Mesendoderm (in vitro differentiated cells): ENCODE measurements around the gene OR2F1. TPM values are rescaled to one million over a fixed set of nuclear protein-coding genes. Genes with fewer than 3 reads are reported as not detected.

Source experiments
- DNase-seq: peaks from one replicate; pipeline ENCODE4 v3.0.0; 2013
- H2AK5ac ChIP-seq: 2 replicates; pipeline ENCODE4 v1.6.1; 2013; ENCODE audit warnings: low read length, inconsistent platforms
- H2BK120ac ChIP-seq: 2 replicates; pipeline ENCODE4 v1.6.1; 2013; ENCODE audit warnings: low read depth, mild to moderate bottlenecking, low read length, moderate library complexity, mixed read lengths
- H2BK15ac ChIP-seq: replicated peaks from 2 replicates; pipeline ENCODE4 v1.6.1; 2013; ENCODE audit warnings: low read depth, mild to moderate bottlenecking, moderate library complexity
- H2BK5ac ChIP-seq: 2 replicates; pipeline ENCODE4 v1.6.1; 2013; ENCODE audit warnings: low read length, inconsistent platforms
- H3K18ac ChIP-seq: 2 replicates; pipeline ENCODE4 v1.6.1; 2013; ENCODE audit warnings: mild to moderate bottlenecking, low read length, mixed read lengths
- H3K23ac ChIP-seq: one replicate; pipeline ENCODE4 v1.6.1; 2013; ENCODE audit warnings: low read length
- H3K27ac ChIP-seq: 2 replicates; pipeline ENCODE4 v1.5.1; 2013; ENCODE audit warnings: low read depth, mild to moderate bottlenecking, inconsistent platforms, low read length, moderate library complexity
- H3K27me3 ChIP-seq: 2 replicates; pipeline ENCODE4 v1.6.1; 2013; ENCODE audit warnings: low read length, control low read depth, mild to moderate bottlenecking, inconsistent platforms; ENCODE audit not compliant: insufficient read depth, poor library complexity
- H3K36me3 ChIP-seq: 2 replicates; pipeline ENCODE4 v1.6.1; 2013; ENCODE audit warnings: low read length, inconsistent platforms; ENCODE audit not compliant: control insufficient read depth, insufficient read depth
- H3K4ac ChIP-seq: one replicate; pipeline ENCODE4 v1.6.1; 2013; ENCODE audit warnings: low read depth, mild to moderate bottlenecking, low read length, moderate library complexity
- H3K4me1 ChIP-seq: 2 replicates; pipeline ENCODE4 v1.6.1; 2013; ENCODE audit warnings: low read depth, low read length, inconsistent platforms; ENCODE audit not compliant: control insufficient read depth
- H3K4me2 ChIP-seq: 2 replicates; pipeline ENCODE4 v1.6.1; 2013; ENCODE audit warnings: low read length
- H3K4me3 ChIP-seq: 2 replicates; pipeline ENCODE4 v1.5.1; 2013; ENCODE audit warnings: mild to moderate bottlenecking, low read length
- H3K56ac ChIP-seq: one replicate; pipeline ENCODE4 v1.6.1; 2013; ENCODE audit warnings: low read length
- H3K79me1 ChIP-seq: 2 replicates; pipeline ENCODE4 v1.6.1; 2013; ENCODE audit warnings: low read length, inconsistent platforms
- H3K79me2 ChIP-seq: 2 replicates; pipeline ENCODE4 v1.6.1; 2013; ENCODE audit warnings: mild to moderate bottlenecking, low read length; ENCODE audit not compliant: control insufficient read depth, insufficient read depth
- H3K9ac ChIP-seq: 2 replicates; pipeline ENCODE4 v1.6.1; 2013; ENCODE audit warnings: low read length, inconsistent platforms
- H4K5ac ChIP-seq: one replicate; pipeline ENCODE4 v1.6.1; 2013; ENCODE audit warnings: low read length
- H4K8ac ChIP-seq: one replicate; pipeline ENCODE4 v1.6.1; 2013; ENCODE audit warnings: low read depth, mild to moderate bottlenecking, control low read depth, low read length, moderate library complexity
- WGBS: extraction: QIAGEN DNeasy Blood & Tissue Kit; methylation state at CpG from one replicate; pipeline ENCODE4 v1.1.7; 2013; ENCODE audit warnings: low lambda C conversion rate, missing lambda C conversion rate; ENCODE audit not compliant: insufficient coverage; ENCODE audit errors: extremely low coverage; 5-methylcytosine and 5-hydroxymethylcytosine counted together
- polyA plus RNA-seq, 2 experiments: library from polyadenylated mRNA; stranded (reverse); fragments of 200-250 nt; gene quantifications; one replicate each; pipeline ENCODE4 v1.2.3, GENCODE V29; 2013

OR2F1 gene
- polyA plus RNA-seq (2013, experiment 1 of 2): 0.03 TPM
- polyA plus RNA-seq (2013, experiment 2 of 2): 0.03 TPM

GRCh38 chr7:143954544-143954943, at the start of gene OR2F1:
OR2F1 (plus strand) TSS chr7:143954844; CDS start chr7:143959971, 5,127 bp downstream.
- Histone ChIP-seq H2AK5ac (no peak within 1 kb of the TSS), H3K27me3 (no peaks in the 10 kb centered on the region), H3K4me1 (no peaks in the 10 kb centered on the region), H3K36me3 (no peaks in the 10 kb centered on the region), H3K18ac (no peak within 1 kb of the TSS), H2BK120ac (no peak within 1 kb of the TSS), H3K4me2 (no peak within 1 kb of the TSS), H3K9ac (no peak within 1 kb of the TSS), H2BK15ac (no peak within 1 kb of the TSS), H2BK5ac (no peak within 1 kb of the TSS), H3K27ac (no peak within 1 kb of the TSS), H4K8ac (no peak within 1 kb of the TSS), H3K23ac (no peak within 1 kb of the TSS), H3K56ac (no peak within 1 kb of the TSS), H3K79me1 (no peaks in the 10 kb centered on the region), H4K5ac (no peak within 1 kb of the TSS), H3K4me3 (no peak within 1 kb of the TSS), H3K4ac (no peak within 1 kb of the TSS), H3K79me2 (no peaks in the 10 kb centered on the region)
- WGBS: 100% methylated on average over 2 of the region's 3 CpGs
- no peak for DNase-seq

- no peak overlapping the region for H4K8ac ChIP-seq
- no peaks in the 10 kb centered on the region for H3K27me3 ChIP-seq
- H3K9ac ChIP-seq: peak overlapping the region; percentile 5
Observed at GRCh38 chr7:143905509-143905908, 49.1 kb upstream of the OR2F1 start.

GRCh38 chr7:143906151-143906550, 48.5 kb upstream of the OR2F1 start:
- Histone ChIP-seq H3K27ac (no peak overlapping the region), H2BK5ac (no peak overlapping the region), H3K36me3 (no peaks in the 10 kb centered on the region), H3K4me1 (peaks cover 5% of the 10 kb centered on the region), H4K5ac (no peak overlapping the region), H3K27me3 (no peaks in the 10 kb centered on the region), H3K79me1 (no peaks in the 10 kb centered on the region), H3K18ac (no peak overlapping the region), H3K4me3 (no peak overlapping the region), H2BK120ac (no peak overlapping the region), H3K4me2 (no peak overlapping the region), H2AK5ac (no peak overlapping the region), H3K4ac (no peak overlapping the region), H3K79me2 (peaks cover under 1% of the 10 kb centered on the region), H2BK15ac (no peak overlapping the region), H3K23ac (no peak overlapping the region), H3K56ac (no peak overlapping the region), H3K9ac (no peak overlapping the region), H4K8ac (no peak overlapping the region)
- WGBS: no CpG with 5 or more reads among the region's 9 CpGs
- DNase-seq: no peak

More at GRCh38 chr7:143905509-143905908, 49.1 kb upstream of the OR2F1 start:
- Histone ChIP-seq H3K4ac (no peak overlapping the region), H3K27ac (no peak overlapping the region), H2AK5ac (no peak overlapping the region), H4K5ac (no peak overlapping the region), H3K4me1 (peaks cover 5% of the 10 kb centered on the region), H3K4me2 (no peak overlapping the region), H3K56ac (peak overlapping the region; percentile 66), H3K36me3 (no peaks in the 10 kb centered on the region), H2BK5ac (no peak overlapping the region), H3K18ac (no peak overlapping the region), H3K23ac (no peak overlapping the region), H2BK15ac (no peak overlapping the region), H2BK120ac (no peak overlapping the region), H3K4me3 (no peak overlapping the region), H3K79me1 (no peaks in the 10 kb centered on the region), H3K79me2 (peaks cover 5% of the 10 kb centered on the region)
- no peak for DNase-seq
- no CpG with 5 or more reads among the region's 1 CpG for WGBS

GRCh38 chr7:143906895-143907294, 47.7 kb upstream of the OR2F1 start:
- no CpG with 5 or more reads among the region's 5 CpGs for WGBS
- no peak overlapping the region for H3K9ac ChIP-seq
- no peaks in the 10 kb centered on the region for H3K27me3 ChIP-seq
- H3K4ac ChIP-seq: no peak overlapping the region
- H3K18ac ChIP-seq: no peak overlapping the region
- H3K79me1 ChIP-seq: no peaks in the 10 kb centered on the region
- H3K79me2 ChIP-seq: no peaks in the 10 kb centered on the region
- H3K4me2 ChIP-seq: no peak overlapping the region
- peak; percentile 83 for DNase-seq
- H2BK120ac ChIP-seq: no peak overlapping the region
- no peaks in the 10 kb centered on the region for H3K36me3 ChIP-seq
- H2BK5ac ChIP-seq: no peak overlapping the region
- no peak overlapping the region for H2AK5ac ChIP-seq
- no peak overlapping the region for H3K56ac ChIP-seq
- H3K23ac ChIP-seq: no peak overlapping the region
- no peak overlapping the region for H3K27ac ChIP-seq
- no peak overlapping the region for H4K8ac ChIP-seq
- H3K4me3 ChIP-seq: no peak overlapping the region
- H3K4me1 ChIP-seq: peaks cover 5% of the 10 kb centered on the region
- no peak overlapping the region for H2BK15ac ChIP-seq
- no peak overlapping the region for H4K5ac ChIP-seq

- H3K9ac ChIP-seq: no peak overlapping the region
- no peaks in the 10 kb centered on the region for H3K27me3 ChIP-seq
- H2BK120ac ChIP-seq: no peak overlapping the region
- no peak overlapping the region for H3K18ac ChIP-seq
- no CpG with 5 or more reads among the region's 5 CpGs for WGBS
- no peak overlapping the region for H2BK15ac ChIP-seq
- no peaks in the 10 kb centered on the region for H3K79me2 ChIP-seq
- no peak overlapping the region for H4K8ac ChIP-seq
- H3K23ac ChIP-seq: no peak overlapping the region
- H3K36me3 ChIP-seq: no peaks in the 10 kb centered on the region
- DNase-seq: no peak
- H3K4me1 ChIP-seq: peaks cover 5% of the 10 kb centered on the region
- no peak overlapping the region for H3K4me2 ChIP-seq
- no peak overlapping the region for H2AK5ac ChIP-seq
- H3K56ac ChIP-seq: no peak overlapping the region
- no peak overlapping the region for H3K4ac ChIP-seq
- H4K5ac ChIP-seq: no peak overlapping the region
- no peak overlapping the region for H2BK5ac ChIP-seq
- no peaks in the 10 kb centered on the region for H3K79me1 ChIP-seq
- no peak overlapping the region for H3K27ac ChIP-seq
- H3K4me3 ChIP-seq: no peak overlapping the region
Observed at GRCh38 chr7:143908120-143908519, 46.5 kb upstream of the OR2F1 start.

- no peak overlapping the region for H3K4ac ChIP-seq
- H2AK5ac ChIP-seq: no peak overlapping the region
- H4K5ac ChIP-seq: no peak overlapping the region
- H3K36me3 ChIP-seq: no peaks in the 10 kb centered on the region
- no peak overlapping the region for H3K18ac ChIP-seq
- no peak for DNase-seq
- H3K4me2 ChIP-seq: no peak overlapping the region
- no peaks in the 10 kb centered on the region for H3K79me1 ChIP-seq
- no CpG with 5 or more reads among the region's 3 CpGs for WGBS
- no peak overlapping the region for H3K23ac ChIP-seq
- no peak overlapping the region for H3K27ac ChIP-seq
- no peak overlapping the region for H3K56ac ChIP-seq
- H3K4me1 ChIP-seq: peaks cover 5% of the 10 kb centered on the region
- no peak overlapping the region for H3K4me3 ChIP-seq
- H3K27me3 ChIP-seq: no peaks in the 10 kb centered on the region
- H3K9ac ChIP-seq: no peak overlapping the region
- H4K8ac ChIP-seq: no peak overlapping the region
- H2BK5ac ChIP-seq: no peak overlapping the region
- no peaks in the 10 kb centered on the region for H3K79me2 ChIP-seq
- H2BK15ac ChIP-seq: no peak overlapping the region
- no peak overlapping the region for H2BK120ac ChIP-seq
Observed at GRCh38 chr7:143909863-143910262, 44.8 kb upstream of the OR2F1 start.
